H1 (cell line): ENCODE data around the gene PRKN. TPM values are rescaled to one million over a fixed set of nuclear protein-coding genes. Genes with fewer than 3 reads are reported as not detected.

Experiments
- CTCF ChIA-PET: fragments of 300-600 bp; sonication (Branson Sonifier 250); formaldehyde crosslinking; loops from one replicate; lab custom pipeline; 2021; ENCODE audit not compliant: partially characterized antibody; lab: Charles Lee
- POLR2A ChIA-PET: fragments of 300-600 bp; sonication (Branson Sonifier 250); formaldehyde crosslinking; loops from one replicate; lab custom pipeline; 2021; ENCODE audit warnings: inconsistent platforms; ENCODE audit not compliant: partially characterized antibody; lab: Charles Lee
- DNase-seq, 2 experiments: peaks; one replicate each; pipeline versions ENCODE4 v3.0.0 to v3.0.0-alpha.2; 2010 to 2022; ENCODE audit warnings: low spot score in 2 of 2, low read depth in 1 of 2, mixed read lengths in 1 of 2
- FAIRE-seq: peaks from 2 replicates; lab custom pipeline; 2011; peaks lifted over from hg19 to GRCh38; lab: Jason Lieb, UNC
- H2AFZ ChIP-seq: 2 replicates; pipeline ENCODE4 v1.8.1; 2012; ENCODE audit warnings: low read length, inconsistent platforms
- H2AK5ac ChIP-seq: 2 replicates; pipeline ENCODE4 v1.6.1; 2013; ENCODE audit warnings: low read depth, low read length
- H2BK120ac ChIP-seq: replicated peaks from 2 replicates; pipeline ENCODE3; 2013; ENCODE audit warnings: low read depth, low read length, inconsistent platforms
- H2BK12ac ChIP-seq: 2 replicates; pipeline ENCODE4 v1.6.1; 2013; ENCODE audit warnings: low read depth, low read length
- H2BK15ac ChIP-seq: 2 replicates; pipeline ENCODE4 v1.6.1; 2013; ENCODE audit warnings: low read length
- H2BK20ac ChIP-seq: 2 replicates; pipeline ENCODE4 v1.6.1; 2013; ENCODE audit warnings: low read length
- H2BK5ac ChIP-seq: 2 replicates; pipeline ENCODE4 v1.6.1; 2013; ENCODE audit warnings: low read depth, low read length
- H3K14ac ChIP-seq: 2 replicates; pipeline ENCODE4 v1.6.1; 2013; ENCODE audit warnings: inconsistent platforms; ENCODE audit not compliant: insufficient read length
- H3K18ac ChIP-seq: 2 replicates; pipeline ENCODE4 v1.6.1; 2013; ENCODE audit warnings: low read length; ENCODE audit errors: extremely low read depth
- H3K23ac ChIP-seq: 2 replicates; pipeline ENCODE4 v1.6.1; 2013; ENCODE audit warnings: inconsistent platforms; ENCODE audit not compliant: insufficient read length
- H3K23me2 ChIP-seq: 2 replicates; pipeline ENCODE4 v1.6.1; 2013; ENCODE audit warnings: low read depth, low read length
- H3K27ac ChIP-seq: 2 replicates; pipeline ENCODE4 v1.6.1; 2011; ENCODE audit warnings: low read depth, low read length, inconsistent platforms
- H3K27me3 ChIP-seq, 4 experiments: replicated peaks in 1 of 4; 1 replicate in 1 of 4; 2 replicates in 3 of 4; pipeline versions ENCODE4 v1.6.1 to v1.8.1; 2011 to 2013; ENCODE audit warnings: low read length in 3 of 4, mild to moderate bottlenecking in 3 of 4, inconsistent platforms in 2 of 4, mixed read lengths in 2 of 4, moderate library complexity in 1 of 4; ENCODE audit not compliant: control insufficient read depth in 3 of 4, insufficient read depth in 3 of 4; ENCODE audit errors: extremely low read depth in 1 of 4
- H3K36me3 ChIP-seq, 4 experiments: 2 replicates each; pipeline versions ENCODE4 v1.6.1 to v1.8.1; 2011 to 2013; ENCODE audit warnings: mild to moderate bottlenecking in 4 of 4, low read length in 3 of 4, moderate library complexity in 2 of 4, control low read depth in 1 of 4, inconsistent platforms in 1 of 4; ENCODE audit not compliant: insufficient read depth in 4 of 4, control insufficient read depth in 2 of 4
- H3K4ac ChIP-seq: replicated peaks from 2 replicates; pipeline ENCODE3; 2013; ENCODE audit warnings: low read length, low read depth, mixed read lengths, inconsistent platforms; ENCODE audit not compliant: insufficient read length
- H3K4me1 ChIP-seq, 4 experiments: replicated peaks in 1 of 4; 1 replicate in 1 of 4; 2 replicates in 3 of 4; pipeline versions ENCODE4 v1.6.1 to v1.8.1; 2011 to 2013; ENCODE audit warnings: low read length in 3 of 4, inconsistent platforms in 2 of 4, mixed read lengths in 1 of 4; ENCODE audit not compliant: insufficient read depth in 4 of 4, control insufficient read depth in 3 of 4
- H3K4me2 ChIP-seq, 2 experiments: 2 replicates each; pipeline versions ENCODE4 v1.6.1 to v1.8.1; 2011 to 2013; ENCODE audit warnings: low read depth in 2 of 2, low read length in 2 of 2, control low read depth in 1 of 2, inconsistent platforms in 1 of 2, mild to moderate bottlenecking in 1 of 2; ENCODE audit not compliant: insufficient read depth in 1 of 2
- H3K4me3 ChIP-seq, 4 experiments: fragments of 200-600, 300-600 bp in 1 of 4; sonication (generic), shearing (Covaris generic), sonication (Bioruptor Twin) in 1 of 4; 2 replicates each; pipeline versions ENCODE4 v1.5.1 to v1.8.1; 2011 to 2016; ENCODE audit warnings: low read length in 4 of 4, low read depth in 3 of 4, control low read depth in 2 of 4, inconsistent platforms in 2 of 4, mild to moderate bottlenecking in 2 of 4, mixed read lengths in 1 of 4, moderate library complexity in 1 of 4; ENCODE audit not compliant: insufficient read depth in 2 of 4; ENCODE audit errors: extremely low read depth in 1 of 4
- H3K56ac ChIP-seq: replicated peaks from 2 replicates; pipeline ENCODE3; 2013; ENCODE audit warnings: low read depth, mild to moderate bottlenecking, mixed read lengths, low read length, inconsistent platforms; ENCODE audit not compliant: insufficient read length
- H3K79me1 ChIP-seq: 2 replicates; pipeline ENCODE4 v1.6.1; 2013; ENCODE audit warnings: low read depth, low read length, control low read depth
- H3K79me2 ChIP-seq, 2 experiments: 2 replicates each; pipeline versions ENCODE4 v1.6.1 to v1.8.1; 2012 to 2013; ENCODE audit warnings: low read length in 2 of 2, mild to moderate bottlenecking in 2 of 2, inconsistent platforms in 1 of 2; ENCODE audit not compliant: insufficient read depth in 2 of 2, control insufficient read depth in 1 of 2
- H3K9ac ChIP-seq, 4 experiments: replicated peaks in 1 of 4; 1 replicate in 1 of 4; 2 replicates in 3 of 4; pipeline versions ENCODE4 v1.6.1 to v1.8.1; 2011 to 2013; ENCODE audit warnings: low read depth in 3 of 4, low read length in 3 of 4, control low read depth in 2 of 4, mild to moderate bottlenecking in 2 of 4, moderate library complexity in 2 of 4, inconsistent platforms in 1 of 4; ENCODE audit errors: extremely low read depth in 1 of 4
- H3K9me3 ChIP-seq, 2 experiments: 2 replicates each; pipeline versions ENCODE4 v1.6.1 to v1.8.1; 2012 to 2013; ENCODE audit warnings: mild to moderate bottlenecking in 2 of 2, moderate library complexity in 2 of 2, control low read depth in 1 of 2, inconsistent platforms in 1 of 2, low read depth in 1 of 2, low read length in 1 of 2, mixed read lengths in 1 of 2; ENCODE audit not compliant: insufficient read depth in 2 of 2
- H4K20me1 ChIP-seq, 2 experiments: replicated peaks in 1 of 2; 2 replicates each; pipeline versions ENCODE3 to v1.8.1; 2011 to 2013; ENCODE audit warnings: inconsistent platforms in 2 of 2, low read length in 2 of 2, mild to moderate bottlenecking in 1 of 2; ENCODE audit not compliant: insufficient read depth in 2 of 2, control insufficient read depth in 1 of 2
- H4K5ac ChIP-seq: 2 replicates; pipeline ENCODE4 v1.6.1; 2013; ENCODE audit warnings: low read length, low read depth, mixed read lengths, inconsistent platforms; ENCODE audit not compliant: insufficient read length
- H4K8ac ChIP-seq: 2 replicates; pipeline ENCODE4 v1.8.0; 2013; ENCODE audit warnings: mild to moderate bottlenecking, moderate library complexity, low read length, inconsistent platforms; ENCODE audit not compliant: insufficient read depth; ENCODE audit errors: extremely low read depth
- H4K91ac ChIP-seq: replicated peaks from 2 replicates; pipeline ENCODE3; 2013; ENCODE audit warnings: low read length, mixed read lengths, inconsistent platforms; ENCODE audit not compliant: insufficient read length
- CBX8 ChIP-seq: fragments of 300-800, 300-1000 bp; sonication (generic); IDR thresholded peaks from 2 replicates; pipeline ENCODE4 v1.7.1; 2016; ENCODE audit warnings: low read depth, low read length, borderline replicate concordance
- CEBPB ChIP-seq: IDR thresholded peaks from 2 replicates; pipeline ENCODE4 v1.6.1; 2012; ENCODE audit warnings: low read depth, low read length
- WGBS, 2 experiments: shearing (Covaris generic) in 1 of 2; methylation state at CpG; one replicate each; pipeline versions ENCODE4 v1.1.6 to v1.1.7; 2013 to 2015; ENCODE audit warnings: low lambda C conversion rate in 2 of 2, mixed read lengths in 2 of 2, inconsistent platforms in 1 of 2, low coverage in 1 of 2, missing lambda C conversion rate in 1 of 2; ENCODE audit not compliant: insufficient replicate concordance in 2 of 2, insufficient coverage in 1 of 2, insufficient read length in 1 of 2; ENCODE audit errors: extremely low coverage in 1 of 2, missing lambda C conversion rate in 1 of 2; 5-methylcytosine and 5-hydroxymethylcytosine counted together
- polyA plus RNA-seq, 7 experiments: library from polyadenylated mRNA; depleted of rRNA in 3 of 7; stranded (reverse) in 5 of 7; unstranded in 2 of 7; fragments of >200 nt in 5 of 7; fragments of 200-250 nt in 2 of 7; gene quantifications; 1 replicate in 5 of 7; 2 replicates in 1 of 7; 4 replicates in 1 of 7; pipeline versions ENCODE4 v1.2.1 to v1.2.3, GENCODE V29; 2011 to 2013; ENCODE audit warnings: missing spikeins in 2 of 7, mixed read lengths in 2 of 7
- total RNA-seq: library from RNA; stranded (reverse); fragmentation: NEBNext Ultra II Directional; extraction: Animal tissue kit (Norgen Biotek cat#: 25700); gene quantifications from 2 replicates; pipeline ENCODE4 v1.2.1, GENCODE V29; 2021

PRKN gene
- total and polyA plus RNA-seq, 2 of the 8 experiments (the other 6 are each of a cell fraction or from before 2014, with no cell fraction given) = 0.13 to 0.29 TPM

- DNase-seq (no peak), FAIRE-seq (no peak)
- H3K4me1 ChIP-seq = peaks cover 0 to 6% (median 3%) of the 10 kb centered on the region in 4 experiments; a peak in 2 of 7 replicates
- H2BK12ac ChIP-seq = no peak overlapping the region
- H3K23ac ChIP-seq = no peak overlapping the region
- H3K9me3 ChIP-seq = no peaks in the 10 kb centered on the region
- H3K27me3 ChIP-seq = no peaks in the 10 kb centered on the region
- ChIA-PET POLR2A (no interaction called here), CTCF (no interaction called here)
- no peaks in the 10 kb centered on the region for H3K23me2 ChIP-seq
- no peak overlapping the region for H2AK5ac ChIP-seq
- no peak overlapping the region for H3K14ac ChIP-seq
- no peak overlapping the region for H3K56ac ChIP-seq
- no peak overlapping the region for H2BK5ac ChIP-seq
- H4K8ac ChIP-seq = no peak overlapping the region
- no peak overlapping the region for H3K4ac ChIP-seq
- no peaks in the 10 kb centered on the region for H3K79me2 ChIP-seq
- H4K5ac ChIP-seq = no peak overlapping the region
- H3K36me3 ChIP-seq = no peaks in the 10 kb centered on the region
- no peak overlapping the region for H3K9ac ChIP-seq
- H3K4me3 ChIP-seq = no peak overlapping the region
- H4K20me1 ChIP-seq = no peaks in the 10 kb centered on the region
- H3K79me1 ChIP-seq = no peaks in the 10 kb centered on the region
- no peak overlapping the region for H3K4me2 ChIP-seq
- TF ChIP-seq CEBPB = peak; percentile 35; the same call in 1 of the 2 replicates
- TF ChIP-seq CBX8 = no peak
- no peak overlapping the region for H2BK15ac ChIP-seq
- WGBS, 2 experiments = 94% methylated on average over 3 of the region's 3 CpGs; no CpG with 5 or more reads in 1 of the 2 experiments
- H3K18ac ChIP-seq = no peak overlapping the region
- no peak overlapping the region for H2BK20ac ChIP-seq
- no peak overlapping the region for H2AFZ ChIP-seq
- no peak overlapping the region for H2BK120ac ChIP-seq
- H4K91ac ChIP-seq = no peak overlapping the region
- no peak overlapping the region for H3K27ac ChIP-seq
These were observed 579.8 kb downstream of the PRKN start for GRCh38 chr6:162147805-162148204.
